ENCODE measurements around the gene KPNA6.
"Not testable (repeated sequence)": the region's sequence is repeated elsewhere in the genome, so short reads cannot be mapped to it uniquely, and the experiment has no call there.

The KPNA6 gene

GRCh38 chr1:32143302-32143695 lies 35.4 kb downstream of the KPNA6 start:
- DNase-seq, result not testable (repeated sequence)

- DNase-seq, result no peak
These were observed 36.2 kb downstream of the KPNA6 start for GRCh38 chr1:32144033-32144432.

GRCh38 chr1:32147799-32148198 lies 39.9 kb downstream of the KPNA6 start:
- not testable (repeated sequence) for DNase-seq

- no peak for DNase-seq
These were observed 43.0 kb downstream of the KPNA6 start for GRCh38 chr1:32150847-32151246.

- DNase-seq, result no peak
These were observed 43.5 kb downstream of the KPNA6 start for GRCh38 chr1:32151319-32151787.

- no peak for DNase-seq
These were observed 51.3 kb downstream of the KPNA6 start for GRCh38 chr1:32159189-32159588.

- DNase-seq, result no peak
These were observed 55.5 kb downstream of the KPNA6 start for GRCh38 chr1:32163405-32163804.

- DNase-seq, result not testable (repeated sequence)
These were observed 57.8 kb downstream of the KPNA6 start for GRCh38 chr1:32165633-32166032.

- no peak for DNase-seq
These were observed 63.1 kb downstream of the KPNA6 start for GRCh38 chr1:32170991-32171390.

- no peak for DNase-seq
These were observed 64.9 kb downstream of the KPNA6 start for GRCh38 chr1:32172621-32173245.

GRCh38 chr1:32178380-32179192 lies 70.7 kb downstream of the KPNA6 start:
- DNase-seq, result no peak

GRCh38 chr1:32179193-32179442 lies 71.3 kb downstream of the KPNA6 start:
- DNase-seq, result no peak

- DNase-seq, result peak; percentile 94
These were observed 71.8 kb downstream of the KPNA6 start, which contains the start of gene TXLNA for GRCh38 chr1:32179443-32180185. Gene TXLNA (plus strand): TSS chr1:32179675. CDS start chr1:32180346, 671 bp downstream.

- no peak for DNase-seq
These were observed 72.6 kb downstream of the KPNA6 start for GRCh38 chr1:32180186-32181060.

GRCh38 chr1:32181065-32181464 lies 73.2 kb downstream of the KPNA6 start:
- no peak for DNase-seq

- DNase-seq, result no peak
These were observed 73.7 kb downstream of the KPNA6 start for GRCh38 chr1:32181563-32181962.

GRCh38 chr1:32182060-32182459 lies 74.2 kb downstream of the KPNA6 start:
- no peak for DNase-seq

GRCh38 chr1:32184650-32185049 lies 76.8 kb downstream of the KPNA6 start:
- DNase-seq, result no peak

- no peak for DNase-seq
These were observed 78.2 kb downstream of the KPNA6 start for GRCh38 chr1:32186077-32186476.

- no peak for DNase-seq
These were observed 78.6 kb downstream of the KPNA6 start for GRCh38 chr1:32186491-32186890.

GRCh38 chr1:32187850-32188249 lies 80.0 kb downstream of the KPNA6 start:
- DNase-seq, result no peak

GRCh38 chr1:32192220-32192948 lies 84.5 kb downstream of the KPNA6 start:
- DNase-seq, result no peak

Measured in GOT3 (cell line).